ENCODE results near the gene OCIAD1. TPM values are rescaled to one million over a fixed set of nuclear protein-coding genes. Genes with fewer than 3 reads are reported as not detected.

OCIAD1 gene
- total and polyA plus RNA-seq, 2 of the 13 experiments (the other 11 are each of a cell fraction or from before 2014, with no cell fraction given): 67.3 to 74.9 TPM

DNA sequence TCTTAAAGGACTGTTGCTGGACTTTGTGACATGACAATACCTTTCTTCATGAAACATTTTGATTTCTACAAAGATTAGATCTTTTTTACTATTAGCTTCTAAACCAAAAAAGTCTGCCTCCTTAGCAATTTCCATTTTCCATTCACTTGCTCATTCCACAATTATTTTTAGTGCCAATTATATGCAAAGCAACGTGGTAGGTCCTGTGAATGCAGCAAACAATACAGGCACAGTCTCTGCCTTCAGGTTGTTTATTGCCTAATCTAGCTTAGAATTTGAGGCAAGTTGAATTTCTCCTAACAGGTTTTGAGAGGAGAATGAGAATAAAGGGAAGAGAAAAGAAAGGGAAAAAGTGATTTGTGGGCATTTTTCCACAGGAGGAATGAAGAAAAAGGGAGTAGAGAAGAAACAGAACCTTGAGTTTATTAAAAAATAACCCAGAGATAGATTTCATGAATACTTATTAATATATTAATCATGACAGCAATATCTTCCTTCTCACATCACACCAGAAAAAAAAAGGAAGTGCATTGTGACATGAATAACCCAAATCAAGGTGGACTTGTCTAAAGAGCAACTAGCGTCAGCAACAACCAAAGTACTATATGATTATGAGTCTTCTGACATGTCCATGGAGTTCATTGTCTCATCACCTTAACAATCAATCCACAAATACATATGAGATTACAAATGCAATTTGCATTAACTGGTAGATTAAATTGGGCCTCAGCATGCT is 34.5 kb upstream of the OCIAD1 start (continued):
- TF ChIP-seq, protein P1, sequence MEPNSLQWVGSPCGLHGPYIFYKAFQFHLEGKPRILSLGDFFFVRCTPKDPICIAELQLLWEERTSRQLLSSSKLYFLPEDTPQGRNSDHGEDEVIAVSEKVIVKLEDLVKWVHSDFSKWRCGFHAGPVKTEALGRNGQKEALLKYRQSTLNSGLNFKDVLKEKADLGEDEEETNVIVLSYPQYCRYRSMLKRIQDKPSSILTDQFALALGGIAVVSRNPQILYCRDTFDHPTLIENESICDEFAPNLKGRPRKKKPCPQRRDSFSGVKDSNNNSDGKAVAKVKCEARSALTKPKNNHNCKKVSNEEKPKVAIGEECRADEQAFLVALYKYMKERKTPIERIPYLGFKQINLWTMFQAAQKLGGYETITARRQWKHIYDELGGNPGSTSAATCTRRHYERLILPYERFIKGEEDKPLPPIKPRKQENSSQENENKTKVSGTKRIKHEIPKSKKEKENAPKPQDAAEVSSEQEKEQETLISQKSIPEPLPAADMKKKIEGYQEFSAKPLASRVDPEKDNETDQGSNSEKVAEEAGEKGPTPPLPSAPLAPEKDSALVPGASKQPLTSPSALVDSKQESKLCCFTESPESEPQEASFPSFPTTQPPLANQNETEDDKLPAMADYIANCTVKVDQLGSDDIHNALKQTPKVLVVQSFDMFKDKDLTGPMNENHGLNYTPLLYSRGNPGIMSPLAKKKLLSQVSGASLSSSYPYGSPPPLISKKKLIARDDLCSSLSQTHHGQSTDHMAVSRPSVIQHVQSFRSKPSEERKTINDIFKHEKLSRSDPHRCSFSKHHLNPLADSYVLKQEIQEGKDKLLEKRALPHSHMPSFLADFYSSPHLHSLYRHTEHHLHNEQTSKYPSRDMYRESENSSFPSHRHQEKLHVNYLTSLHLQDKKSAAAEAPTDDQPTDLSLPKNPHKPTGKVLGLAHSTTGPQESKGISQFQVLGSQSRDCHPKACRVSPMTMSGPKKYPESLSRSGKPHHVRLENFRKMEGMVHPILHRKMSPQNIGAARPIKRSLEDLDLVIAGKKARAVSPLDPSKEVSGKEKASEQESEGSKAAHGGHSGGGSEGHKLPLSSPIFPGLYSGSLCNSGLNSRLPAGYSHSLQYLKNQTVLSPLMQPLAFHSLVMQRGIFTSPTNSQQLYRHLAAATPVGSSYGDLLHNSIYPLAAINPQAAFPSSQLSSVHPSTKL (CRISPR knock-in tag; IDR thresholded peaks at IDR 0.05): no peak
- TF ChIP-seq GFI1 (CRISPR knock-in tag; IDR thresholded peaks at IDR 0.05; ENCODE audit: borderline replicate concordance): no peak
- TF ChIP-seq NCOA2 (CRISPR knock-in tag; IDR thresholded peaks at IDR 0.05): no peak
- no peak for TF ChIP-seq SAP130 (CRISPR knock-in tag; IDR thresholded peaks at IDR 0.05; ENCODE audit: low read depth)
- no peak for TF ChIP-seq JUND (CRISPR knock-in tag; IDR thresholded peaks at IDR 0.05)
- no peak for TF ChIP-seq ZNF12 (CRISPR knock-in tag; IDR thresholded peaks at IDR 0.05)
- no peak for TF ChIP-seq ELF4 (CRISPR knock-in tag; IDR thresholded peaks at IDR 0.05; ENCODE audit: borderline replicate concordance)
- no peak for TF ChIP-seq POLR2AphosphoS2 (IDR thresholded peaks at IDR 0.05; ENCODE audit: low read depth, low read length)
- TF ChIP-seq TMF1 (CRISPR knock-in tag; IDR thresholded peaks at IDR 0.05; ENCODE audit: low read depth): no peak
- TF ChIP-seq CENPX (CRISPR knock-in tag; IDR thresholded peaks at IDR 0.05): no peak
- TF ChIP-seq, protein P2, sequence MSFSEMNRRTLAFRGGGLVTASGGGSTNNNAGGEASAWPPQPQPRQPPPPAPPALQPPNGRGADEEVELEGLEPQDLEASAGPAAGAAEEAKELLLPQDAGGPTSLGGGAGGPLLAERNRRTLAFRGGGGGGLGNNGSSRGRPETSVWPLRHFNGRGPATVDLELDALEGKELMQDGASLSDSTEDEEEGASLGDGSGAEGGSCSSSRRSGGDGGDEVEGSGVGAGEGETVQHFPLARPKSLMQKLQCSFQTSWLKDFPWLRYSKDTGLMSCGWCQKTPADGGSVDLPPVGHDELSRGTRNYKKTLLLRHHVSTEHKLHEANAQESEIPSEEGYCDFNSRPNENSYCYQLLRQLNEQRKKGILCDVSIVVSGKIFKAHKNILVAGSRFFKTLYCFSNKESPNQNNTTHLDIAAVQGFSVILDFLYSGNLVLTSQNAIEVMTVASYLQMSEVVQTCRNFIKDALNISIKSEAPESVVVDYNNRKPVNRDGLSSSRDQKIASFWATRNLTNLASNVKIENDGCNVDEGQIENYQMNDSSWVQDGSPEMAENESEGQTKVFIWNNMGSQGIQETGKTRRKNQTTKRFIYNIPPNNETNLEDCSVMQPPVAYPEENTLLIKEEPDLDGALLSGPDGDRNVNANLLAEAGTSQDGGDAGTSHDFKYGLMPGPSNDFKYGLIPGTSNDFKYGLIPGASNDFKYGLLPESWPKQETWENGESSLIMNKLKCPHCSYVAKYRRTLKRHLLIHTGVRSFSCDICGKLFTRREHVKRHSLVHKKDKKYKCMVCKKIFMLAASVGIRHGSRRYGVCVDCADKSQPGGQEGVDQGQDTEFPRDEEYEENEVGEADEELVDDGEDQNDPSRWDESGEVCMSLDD (CRISPR knock-in tag; IDR thresholded peaks at IDR 0.05; ENCODE audit: borderline replicate concordance): no peak
- no peak for TF ChIP-seq ZNF776 (CRISPR knock-in tag; IDR thresholded peaks at IDR 0.05)
- TF ChIP-seq CCDC6 (CRISPR knock-in tag; IDR thresholded peaks at IDR 0.05): no peak
- TF ChIP-seq ZNF678 (CRISPR knock-in tag; IDR thresholded peaks at IDR 0.05): no peak
- no peak for TF ChIP-seq FOXP1 (IDR thresholded peaks at IDR 0.05)
- TF ChIP-seq FOXP1 (CRISPR knock-in tag; IDR thresholded peaks at IDR 0.05): no peak
- TF ChIP-seq ZNF136 (CRISPR knock-in tag; IDR thresholded peaks at IDR 0.05; ENCODE audit: low read depth): no peak
